GM12878 (cell line): Measurements from ENCODE around the gene ASB15. TPM values are rescaled to one million over a fixed set of nuclear protein-coding genes. Genes with fewer than 3 reads are reported as not detected.

Experiments
- ATAC-seq: fragments of 200-7000 bp; cut with Tn5 transposase; 3 replicates; pipeline ENCODE4 v1.9.1; 2020; ENCODE audit warnings: mild to moderate bottlenecking, moderate library complexity
- BruUV-seq: library from RNA; stranded (reverse); fragments of 400-500 nt; replicated peaks from 2 replicates; lab custom pipeline; 2021; lab: Mats Ljungman, UMichigan
- CTCF ChIA-PET: fragments of 300-600 bp; sonication (Branson Sonifier 250); formaldehyde crosslinking; extraction: SDS; loops from one replicate; lab custom pipeline; 2021; ENCODE audit warnings: inconsistent platforms; lab: Yijun Ruan, JAX
- POLR2A ChIA-PET: fragments of 350-600 bp; formaldehyde crosslinking; extraction: SDS; loops from one replicate; lab custom pipeline; 2021; ENCODE audit warnings: inconsistent platforms; lab: Charles Lee
- RAD21 ChIA-PET: fragments of 300-600 bp; sonication (Branson Sonifier 250); formaldehyde crosslinking; loops from one replicate; lab custom pipeline; 2023; ENCODE audit warnings: antibody characterized with exemption; ENCODE audit not compliant: unreplicated experiment; lab: Charles Lee
- SMC1A ChIA-PET: fragments of 300-600 bp; sonication (Branson Sonifier 250); formaldehyde crosslinking; loops from one replicate; lab custom pipeline; 2023; ENCODE audit not compliant: unreplicated experiment, uncharacterized antibody; lab: Charles Lee
- DNase-seq: peaks from one replicate; pipeline ENCODE4 v3.0.0-alpha.2; 2011; ENCODE audit warnings: low read depth, low spot score
- FAIRE-seq: peaks from 3 replicates; lab custom pipeline; 2011; peaks lifted over from hg19 to GRCh38; lab: Jason Lieb, UNC
- H2AFZ ChIP-seq: 2 replicates; pipeline ENCODE4 v1.6.0; 2011; ENCODE audit warnings: low read depth, low read length, control low read depth; ENCODE audit not compliant: control insufficient read depth
- H3K27ac ChIP-seq: 2 replicates; pipeline ENCODE4 v1.5.1; 2011; ENCODE audit warnings: control low read depth; ENCODE audit not compliant: control insufficient read depth, insufficient read depth
- H3K27me3 ChIP-seq, 2 experiments: replicated peaks in 1 of 2; 2 replicates each; pipeline versions ENCODE4 v1.6.0 to v1.6.1; 2011; ENCODE audit warnings: low read length in 1 of 2; ENCODE audit not compliant: control insufficient read depth in 2 of 2, insufficient read depth in 2 of 2
- H3K36me3 ChIP-seq, 2 experiments: 2 replicates each; pipeline ENCODE4 v1.5.1; 2011; ENCODE audit warnings: low read length in 1 of 2; ENCODE audit not compliant: control insufficient read depth in 2 of 2, insufficient read depth in 2 of 2
- H3K4me1 ChIP-seq: 2 replicates; pipeline ENCODE4 v1.6.1; 2011; ENCODE audit warnings: mild to moderate bottlenecking, low read length, moderate library complexity, mixed read lengths; ENCODE audit not compliant: control insufficient read depth, insufficient read depth
- H3K4me2 ChIP-seq: 2 replicates; pipeline ENCODE4 v1.6.0; 2011; ENCODE audit warnings: control low read depth; ENCODE audit not compliant: control insufficient read depth, insufficient read depth
- H3K4me3 ChIP-seq: fragments of 200-600 bp; sonication (generic); 2 replicates; pipeline ENCODE4 v1.5.1; 2016
- H3K79me2 ChIP-seq: 2 replicates; pipeline ENCODE4 v1.6.0; 2011; ENCODE audit warnings: low read length; ENCODE audit not compliant: control insufficient read depth, insufficient read depth
- H3K9ac ChIP-seq: 2 replicates; pipeline ENCODE4 v1.8.0; 2011; ENCODE audit warnings: low read length, control low read depth, mixed read lengths; ENCODE audit not compliant: control insufficient read depth, insufficient read depth
- H3K9me3 ChIP-seq: replicated peaks from 3 replicates; pipeline ENCODE4 v1.5.1; 2011; ENCODE audit warnings: mild to moderate bottlenecking, low read length; ENCODE audit not compliant: control insufficient read depth, insufficient read depth
- H4K20me1 ChIP-seq: 2 replicates; pipeline ENCODE4 v1.6.0; 2011; ENCODE audit not compliant: control insufficient read depth, insufficient read depth
- MLLT1 ChIP-seq: fragments of 450-650 bp; IDR thresholded peaks from 2 replicates; pipeline ENCODE4 v1.6.1; 2016; ENCODE audit warnings: mild to moderate bottlenecking
- MYB ChIP-seq: fragments of 150-350 bp; IDR thresholded peaks from 2 replicates; pipeline ENCODE4 v1.6.1; 2014; ENCODE audit warnings: mild to moderate bottlenecking, low read depth, low read length, borderline replicate concordance
- TARDBP ChIP-seq: IDR thresholded peaks from 2 replicates; pipeline ENCODE4 v1.6.1; 2016; ENCODE audit warnings: borderline replicate concordance
- TCF3 ChIP-seq: IDR thresholded peaks from 2 replicates; pipeline ENCODE4 v1.6.1; 2012; ENCODE audit warnings: low read depth, mild to moderate bottlenecking, low read length, borderline replicate concordance; ENCODE audit not compliant: insufficient read depth
- WGBS: methylation state at CpG from one replicate; pipeline ENCODE4 v1.1.6; 2016; ENCODE audit warnings: low lambda C conversion rate; ENCODE audit not compliant: insufficient replicate concordance, insufficient coverage; ENCODE audit errors: missing lambda C conversion rate; 5-methylcytosine and 5-hydroxymethylcytosine counted together
- in situ Hi-C: fragments of 300-500 bp; cut with MboI; formaldehyde crosslinking; loops from 9 replicates; pipeline ENCODE4 v1.14.3; 2018; ENCODE audit warnings: mixed read lengths
- intact Hi-C: fragments of 100-400 bp; cut with micrococcal nuclease; formaldehyde crosslinking; loops from one replicate; pipeline ENCODE4 v1.14.2; 2022; ENCODE audit not compliant: unreplicated experiment
- polyA plus RNA-seq, 11 experiments: library from polyadenylated mRNA; depleted of rRNA in 4 of 11; unstranded in 6 of 11; stranded (reverse) in 5 of 11; fragments of >200 nt; fragmentation: Nextera tagmentation in 4 of 11; fragmentation: Illumina TruSeq in 1 of 11; extraction: Ambion mirVana in 4 of 11; extraction: Trizol in 1 of 11; gene quantifications; 1 replicate in 1 of 11; 2 replicates in 10 of 11; pipeline versions ENCODE4 v1.2.1 to v1.2.3, GENCODE V29; 2011 to 2016; ENCODE audit warnings: inconsistent platforms in 2 of 11, missing spikeins in 2 of 11, low read depth in 1 of 11
- total RNA-seq, 4 experiments: library from RNA; depleted of rRNA in 3 of 4; stranded (reverse); fragments of >200 nt in 3 of 4; fragmentation: Illumina TruSeq in 1 of 4; extraction: Trizol in 1 of 4; gene quantifications; 2 replicates each; pipeline versions ENCODE4 v1.2.1 to v1.2.3, GENCODE V29; 2013 to 2021

Gene ASB15
- total and polyA plus RNA-seq, 10 of the 15 experiments (the other 5 are each of a cell fraction or from before 2014, with no cell fraction given), result not detected

- H3K27me3 ChIP-seq, result no peaks in the 10 kb centered on the region
- ATAC-seq (no peak), FAIRE-seq (no peak), DNase-seq (no peak)
- H3K9me3 ChIP-seq, result no peaks in the 10 kb centered on the region; the same call in 2 of the 3 replicates
- no peaks in the 10 kb centered on the region for H3K4me1 ChIP-seq
- ChIA-PET RAD21 (interaction anchor here (1.6 kb wide), 1 partner anchor 58 kb away, joined by 4 read pairs; no protein-coding TSS in a partner anchor), SMC1A (no interaction called here), POLR2A (interaction anchor here (0.6 kb wide), 1 partner anchor 18 kb away, joined by 5 read pairs; no protein-coding TSS in a partner anchor), CTCF (interaction anchor here (1.2 to 2.1 kb wide), 2 partner anchors 15 to 58 kb away, joined by 3 to 11 read pairs; no protein-coding TSS in a partner anchor)
- peaks cover 15% of the 10 kb centered on the region for H3K79me2 ChIP-seq
- H3K4me3 ChIP-seq, result no peak overlapping the region
- TF ChIP-seq MLLT1, result no peak
- no peak for TF ChIP-seq TCF3
- TF ChIP-seq MYB, result no peak
- no peak for TF ChIP-seq TARDBP
- intact Hi-C loops, result loop anchor here (10.0 kb wide), 1 partner anchor 1372 kb away; the partner anchor contains the start of gene POT1
- no TSS peak for BruUV-seq
- H3K27ac ChIP-seq, result no peak overlapping the region
- 97% methylated on average over 2 of the region's 2 CpGs for WGBS
- no peak overlapping the region for H3K9ac ChIP-seq
- H3K4me2 ChIP-seq, result no peak overlapping the region
- peaks cover 1 to 4% of the 10 kb centered on the region in 2 experiments; a peak in 3 of 4 replicates for H3K36me3 ChIP-seq
- H2AFZ ChIP-seq, result no peak overlapping the region
- in situ Hi-C loops, result no loop called here
- no peaks in the 10 kb centered on the region for H4K20me1 ChIP-seq
Observed at GRCh38 chr7:123552641-123553040, 49.0 kb upstream of the ASB15 start.
